ENCODE data around the gene CFC1. TPM values are rescaled to one million over a fixed set of nuclear protein-coding genes. Genes with fewer than 3 reads are reported as not detected.
"Not testable (repeated sequence)": the region's sequence is repeated elsewhere in the genome, so short reads cannot be mapped to it uniquely, and the experiment has no call there.

CFC1 gene
- total and polyA plus RNA-seq, 2 donors from 2014 or later: not detected

GRCh38 chr2:130590842-130591359 lies 8.5 kb downstream of the CFC1 start:
- FAIRE-seq; H3K36me3 ChIP-seq (ENCODE audit: control insufficient read depth in 2 of 3, insufficient read depth in 3 of 3, low read length in 3 of 3); H3K4me1 ChIP-seq (ENCODE audit: control insufficient read depth in 2 of 3, insufficient read depth in 2 of 3, low read depth in 1 of 3, low read length in 3 of 3); H3K27ac ChIP-seq (ENCODE audit: low read depth in 2 of 2, low read length in 2 of 2); H3K27me3 ChIP-seq (ENCODE audit: control insufficient read depth, insufficient read depth, low read length); H3K9ac ChIP-seq (ENCODE audit: low read length in 3 of 3); DNase-seq; intact Hi-C loops (cut with DNase I); H3K9me3 ChIP-seq (ENCODE audit: control insufficient read depth in 2 of 3, insufficient read depth in 1 of 3, low read length in 3 of 3); H3K4me3 ChIP-seq (ENCODE audit: low read length in 3 of 3): not testable (repeated sequence)

GRCh38 chr2:130590170-130590841 lies 9.1 kb downstream of the CFC1 start:
- DNase-seq; H3K27ac ChIP-seq (ENCODE audit: low read depth in 2 of 2, low read length in 2 of 2); H3K36me3 ChIP-seq (ENCODE audit: control insufficient read depth in 2 of 3, insufficient read depth in 3 of 3, low read length in 3 of 3); H3K9me3 ChIP-seq (ENCODE audit: control insufficient read depth in 2 of 3, insufficient read depth in 1 of 3, low read length in 3 of 3); H3K4me3 ChIP-seq (ENCODE audit: low read length in 3 of 3); intact Hi-C loops (cut with DNase I); H3K9ac ChIP-seq (ENCODE audit: low read length in 3 of 3); H3K4me1 ChIP-seq (ENCODE audit: control insufficient read depth in 2 of 3, insufficient read depth in 2 of 3, low read depth in 1 of 3, low read length in 3 of 3); FAIRE-seq; H3K27me3 ChIP-seq (ENCODE audit: control insufficient read depth, insufficient read depth, low read length): not testable (repeated sequence)

- H3K27me3 ChIP-seq (ENCODE audit: control insufficient read depth, insufficient read depth, low read length); FAIRE-seq; H3K9ac ChIP-seq (ENCODE audit: low read length in 3 of 3); H3K36me3 ChIP-seq (ENCODE audit: control insufficient read depth in 2 of 3, insufficient read depth in 3 of 3, low read length in 3 of 3); H3K4me3 ChIP-seq (ENCODE audit: low read length in 3 of 3); H3K4me1 ChIP-seq (ENCODE audit: control insufficient read depth in 2 of 3, insufficient read depth in 2 of 3, low read depth in 1 of 3, low read length in 3 of 3); H3K9me3 ChIP-seq (ENCODE audit: control insufficient read depth in 2 of 3, insufficient read depth in 1 of 3, low read length in 3 of 3); intact Hi-C loops (cut with DNase I); H3K27ac ChIP-seq (ENCODE audit: low read depth in 2 of 2, low read length in 2 of 2): not testable (repeated sequence)
- DNase-seq: peak in 1 of 5 donors; percentile 24
These were observed 10.5 kb downstream of the CFC1 start for GRCh38 chr2:130588688-130589458.

GRCh38 chr2:130584726-130585125 lies 14.6 kb downstream of the CFC1 start:
- DNase-seq: peak in 1 of 5 donors; percentile 3
- H3K9me3 ChIP-seq (ENCODE audit: control insufficient read depth in 2 of 3, insufficient read depth in 1 of 3, low read length in 3 of 3); H3K27me3 ChIP-seq (ENCODE audit: control insufficient read depth, insufficient read depth, low read length); H3K4me3 ChIP-seq (ENCODE audit: low read length in 3 of 3); H3K27ac ChIP-seq (ENCODE audit: low read depth in 2 of 2, low read length in 2 of 2); H3K4me1 ChIP-seq (ENCODE audit: control insufficient read depth in 2 of 3, insufficient read depth in 2 of 3, low read depth in 1 of 3, low read length in 3 of 3); H3K36me3 ChIP-seq (ENCODE audit: control insufficient read depth in 2 of 3, insufficient read depth in 3 of 3, low read length in 3 of 3); H3K9ac ChIP-seq (ENCODE audit: low read length in 3 of 3); intact Hi-C loops (cut with DNase I); FAIRE-seq: not testable (repeated sequence)

- FAIRE-seq; H3K4me3 ChIP-seq (ENCODE audit: low read length in 3 of 3); H3K36me3 ChIP-seq (ENCODE audit: control insufficient read depth in 2 of 3, insufficient read depth in 3 of 3, low read length in 3 of 3); H3K27me3 ChIP-seq (ENCODE audit: control insufficient read depth, insufficient read depth, low read length); H3K27ac ChIP-seq (ENCODE audit: low read depth in 2 of 2, low read length in 2 of 2); H3K9me3 ChIP-seq (ENCODE audit: control insufficient read depth in 2 of 3, insufficient read depth in 1 of 3, low read length in 3 of 3); H3K4me1 ChIP-seq (ENCODE audit: control insufficient read depth in 2 of 3, insufficient read depth in 2 of 3, low read depth in 1 of 3, low read length in 3 of 3); DNase-seq; intact Hi-C loops (cut with DNase I); H3K9ac ChIP-seq (ENCODE audit: low read length in 3 of 3): not testable (repeated sequence)
These were observed 15.8 kb downstream of the CFC1 start for GRCh38 chr2:130583582-130583981.

GRCh38 chr2:130582970-130583369 lies 16.4 kb downstream of the CFC1 start:
- H3K36me3 ChIP-seq (ENCODE audit: control insufficient read depth in 2 of 3, insufficient read depth in 3 of 3, low read length in 3 of 3); H3K9ac ChIP-seq (ENCODE audit: low read length in 3 of 3); H3K4me3 ChIP-seq (ENCODE audit: low read length in 3 of 3); FAIRE-seq; H3K9me3 ChIP-seq (ENCODE audit: control insufficient read depth in 2 of 3, insufficient read depth in 1 of 3, low read length in 3 of 3); H3K27ac ChIP-seq (ENCODE audit: low read depth in 2 of 2, low read length in 2 of 2); H3K27me3 ChIP-seq (ENCODE audit: control insufficient read depth, insufficient read depth, low read length); H3K4me1 ChIP-seq (ENCODE audit: control insufficient read depth in 2 of 3, insufficient read depth in 2 of 3, low read depth in 1 of 3, low read length in 3 of 3); intact Hi-C loops (cut with DNase I): not testable (repeated sequence)
- DNase-seq: peak in 1 of 5 donors; percentile 11

- DNase-seq: peak in 2 of 5 donors; percentile 4 to 19
- FAIRE-seq: not testable (repeated sequence)
These were observed 17.9 kb downstream of the CFC1 start for GRCh38 chr2:130581491-130581890.

GRCh38 chr2:130579121-130579520 lies 20.3 kb downstream of the CFC1 start:
- peak in 1 of 5 donors; percentile 26 for DNase-seq
- H3K27ac ChIP-seq (ENCODE audit: low read depth in 2 of 2, low read length in 2 of 2); H3K27me3 ChIP-seq (ENCODE audit: control insufficient read depth, insufficient read depth, low read length); FAIRE-seq; H3K36me3 ChIP-seq (ENCODE audit: control insufficient read depth in 2 of 3, insufficient read depth in 3 of 3, low read length in 3 of 3); H3K9me3 ChIP-seq (ENCODE audit: control insufficient read depth in 2 of 3, insufficient read depth in 1 of 3, low read length in 3 of 3); intact Hi-C loops (cut with DNase I); H3K9ac ChIP-seq (ENCODE audit: low read length in 3 of 3); H3K4me3 ChIP-seq (ENCODE audit: low read length in 3 of 3); H3K4me1 ChIP-seq (ENCODE audit: control insufficient read depth in 2 of 3, insufficient read depth in 2 of 3, low read depth in 1 of 3, low read length in 3 of 3): not testable (repeated sequence)

More at GRCh38 chr2:130581491-130581890, 17.9 kb downstream of the CFC1 start:
- H3K36me3 ChIP-seq (ENCODE audit: control insufficient read depth in 2 of 3, insufficient read depth in 3 of 3, low read length in 3 of 3); H3K4me1 ChIP-seq (ENCODE audit: control insufficient read depth in 2 of 3, insufficient read depth in 2 of 3, low read depth in 1 of 3, low read length in 3 of 3); H3K27ac ChIP-seq (ENCODE audit: low read depth in 2 of 2, low read length in 2 of 2); H3K27me3 ChIP-seq (ENCODE audit: control insufficient read depth, insufficient read depth, low read length); H3K9ac ChIP-seq (ENCODE audit: low read length in 3 of 3); H3K4me3 ChIP-seq (ENCODE audit: low read length in 3 of 3); H3K9me3 ChIP-seq (ENCODE audit: control insufficient read depth in 2 of 3, insufficient read depth in 1 of 3, low read length in 3 of 3); intact Hi-C loops (cut with DNase I): not testable (repeated sequence)
